Pericardium fibroblast (primary cell): ENCODE results near the gene PLEKHH1. TPM values are rescaled to one million over a fixed set of nuclear protein-coding genes. Genes with fewer than 3 reads are reported as not detected.

Experiments
- total RNA-seq: library from RNA; depleted of rRNA; stranded (reverse); fragments of >200 nt; gene quantifications from 2 replicates; pipeline ENCODE4 v1.2.3, GENCODE V29; 2015

The PLEKHH1 gene
- under 0.01 and 0.58 TPM in 2 replicates for total RNA-seq

DNA sequence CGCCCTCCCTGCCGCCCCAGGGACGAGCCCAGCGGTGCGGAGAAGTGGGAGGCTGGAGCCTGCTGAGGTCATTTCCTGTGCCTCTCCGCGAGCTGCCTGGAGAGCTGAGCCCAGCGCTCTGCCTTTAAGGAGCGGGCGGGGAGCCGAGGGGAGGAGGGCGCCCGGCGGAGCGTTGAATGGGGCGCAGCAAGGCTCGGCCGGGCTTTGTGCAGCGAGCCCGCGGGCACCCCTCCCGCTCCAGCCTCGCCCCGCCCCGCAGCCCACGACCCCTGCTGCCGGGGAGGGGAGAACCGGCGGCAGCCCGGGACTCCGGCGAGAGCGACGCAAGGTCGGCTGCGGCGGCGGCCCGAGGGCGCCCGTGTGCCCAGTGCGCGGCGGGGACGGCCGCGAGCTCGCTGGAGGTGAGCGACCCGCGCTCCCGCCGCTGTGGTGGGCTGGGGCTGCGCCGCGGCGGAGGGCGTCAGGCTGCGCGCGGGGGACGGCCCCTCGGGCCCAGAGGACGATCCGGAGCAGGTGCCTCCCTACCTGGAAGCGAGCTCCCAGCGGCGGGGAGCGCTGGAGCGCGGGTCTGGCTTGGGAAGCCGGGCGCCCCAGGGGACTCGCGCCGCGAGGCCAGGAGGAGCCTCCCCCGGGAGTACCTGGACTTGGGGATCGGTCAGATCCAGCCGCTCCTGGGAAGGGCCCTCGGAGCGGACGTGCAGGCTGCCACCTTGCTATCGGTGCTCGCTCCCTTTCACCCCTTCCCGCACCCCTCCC lies at the start of gene PLEKHH1:
Gene PLEKHH1 (plus strand): TSS at position 293 of the 756 bp plus-strand sequence. CDS start 8,578 bp downstream, outside the sequence.

GRCh38 chr14:67487937-67488893 lies 44.9 kb upstream of the PLEKHH1 start, which contains the start of gene TMEM229B:
TMEM229B (minus strand) TSS chr14:67488721; CDS start chr14:67473923, 14,798 bp downstream.

DNA sequence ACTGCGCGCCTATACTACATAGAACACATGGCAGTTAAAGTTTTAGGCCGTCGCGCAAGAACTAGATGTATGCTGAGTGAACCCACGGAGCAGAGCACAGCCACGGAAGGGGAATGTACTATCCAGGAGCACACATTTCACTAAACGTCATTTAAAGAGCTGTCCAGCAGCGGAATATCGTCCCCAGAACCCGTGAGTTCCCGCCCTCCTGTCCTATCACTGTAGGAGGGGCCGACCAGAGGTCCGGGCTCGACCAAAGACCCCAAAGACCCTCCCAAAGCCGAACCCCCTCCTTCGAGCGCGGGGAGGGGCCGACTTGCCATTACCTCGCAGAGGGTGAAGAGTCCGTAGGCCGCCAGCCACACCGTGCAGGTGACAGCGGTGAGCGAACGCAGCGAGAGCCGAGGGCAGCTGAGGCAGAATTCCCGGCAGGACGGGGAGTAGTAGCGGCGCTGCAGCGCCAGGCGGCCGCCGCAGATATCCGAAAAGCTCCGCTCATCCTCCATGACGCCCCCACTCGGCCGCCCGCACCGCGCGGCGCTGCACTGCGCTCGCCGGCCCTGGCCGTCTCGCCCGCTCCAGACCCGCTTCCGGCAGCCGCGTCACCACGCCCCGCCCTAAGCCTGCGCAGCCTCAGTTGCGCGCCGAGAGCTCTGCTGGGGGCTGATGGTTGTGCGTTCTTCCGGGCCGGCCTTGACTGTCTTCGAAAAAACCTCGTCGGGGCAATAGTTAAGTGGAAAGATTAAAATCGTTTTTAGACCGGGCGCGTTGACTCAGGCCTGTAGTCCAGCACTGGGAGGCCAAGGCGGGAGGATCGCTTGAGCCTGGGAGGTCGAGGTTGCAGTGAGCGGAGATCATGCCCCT lies 66.8 kb downstream of the PLEKHH1 start, which contains the start of gene PIGH:
Gene PIGH (minus strand): TSS at position 571 of the 864 bp plus-strand sequence. CDS start 65 bp downstream, at position 506.

DNA sequence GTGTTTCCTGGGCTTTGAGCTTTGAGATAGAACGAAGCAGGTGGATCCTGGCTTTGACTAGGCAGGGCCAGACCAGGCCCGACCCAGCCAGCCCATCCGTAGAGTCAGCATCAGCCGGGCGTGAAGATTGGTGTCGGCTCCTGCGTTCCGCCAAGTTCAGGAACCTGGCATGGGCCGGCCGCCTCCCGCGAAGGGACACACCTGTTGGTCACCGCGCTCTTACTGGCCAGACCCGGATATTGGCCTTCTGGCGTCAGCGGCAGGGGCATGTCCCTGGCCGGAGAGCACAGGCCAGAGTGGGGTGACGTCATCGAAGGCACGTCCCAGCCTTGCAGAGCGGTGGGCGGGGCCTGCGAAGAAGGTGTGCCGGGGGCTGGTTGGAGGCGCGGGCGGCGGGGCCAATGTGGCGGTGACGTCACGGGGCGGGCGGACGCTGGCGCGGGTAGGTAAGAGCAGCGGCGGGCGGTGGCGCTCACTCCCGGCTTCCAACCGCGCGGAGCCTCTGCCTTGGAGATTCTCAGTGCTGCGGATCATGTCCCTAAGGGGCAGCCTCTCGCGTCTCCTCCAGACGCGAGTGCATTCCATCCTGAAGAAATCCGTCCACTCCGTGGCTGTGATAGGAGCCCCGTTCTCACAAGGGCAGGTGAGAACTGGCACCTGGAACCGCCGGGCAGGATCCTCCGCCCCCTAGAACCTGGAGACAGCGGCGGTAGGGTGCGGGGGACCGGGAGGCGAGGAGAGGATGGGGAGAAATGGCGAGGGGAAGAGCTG lies 86.5 kb downstream of the PLEKHH1 start, which contains the start of gene ARG2:
Gene ARG2 (plus strand): TSS at position 475 of the 771 bp plus-strand sequence. CDS start 58 bp downstream, at position 533.

Other genes starting within 250 kb of the PLEKHH1 start
- 53.6 and 77.0 TPM in 2 replicates for gene ATP6V1D, start 173.5 kb upstream of the PLEKHH1 start, total RNA-seq
- 87.8 and 108 TPM in 2 replicates for gene EIF2S1, start 173.0 kb upstream of the PLEKHH1 start, total RNA-seq
- gene PLEK2, start 121.1 kb upstream of the PLEKHH1 start, total RNA-seq: 2.6 and 3.2 TPM in 2 replicates
- 0.12 and 1.8 TPM in 2 replicates for gene TMEM229B, start 44.6 kb upstream of the PLEKHH1 start, total RNA-seq
- gene PIGH, start 67.0 kb downstream of the PLEKHH1 start, total RNA-seq: 11.9 and 12.2 TPM in 2 replicates
- 1.6 and 9.8 TPM in 2 replicates for gene ARG2, start 86.6 kb downstream of the PLEKHH1 start, total RNA-seq
- 59.2 and 65.3 TPM in 2 replicates for gene VTI1B, start 141.3 kb downstream of the PLEKHH1 start, total RNA-seq
- 52.7 and 67.7 TPM in 2 replicates for gene RDH11, start 162.5 kb downstream of the PLEKHH1 start, total RNA-seq
- not detected in 2 replicates for gene RDH12, start 168.6 kb downstream of the PLEKHH1 start, total RNA-seq